Left ventricle myocardium inferior (tissue), 1 donor: ENCODE results near the gene PIK3CB. TPM values are rescaled to one million over a fixed set of nuclear protein-coding genes. Genes with fewer than 3 reads are reported as not detected.

Source experiments
- DNase-seq: peaks from one replicate; pipeline ENCODE4 v3.0.0-alpha.2; 2020
- H3K27ac ChIP-seq: fragments of 200-600 bp; replicated peaks from 2 replicates; pipeline ENCODE4 v1.8.0; 2021
- H3K27me3 ChIP-seq: fragments of 200-600 bp; 2 replicates; pipeline ENCODE4 v1.8.0; 2021; ENCODE audit warnings: low read depth
- H3K36me3 ChIP-seq: fragments of 200-600 bp; 2 replicates; pipeline ENCODE4 v1.8.0; 2021
- H3K4me1 ChIP-seq: fragments of 200-600 bp; 2 replicates; pipeline ENCODE4 v1.8.0; 2021
- H3K4me3 ChIP-seq: fragments of 200-600 bp; 2 replicates; pipeline ENCODE4 v1.8.0; 2021; ENCODE audit warnings: mild to moderate bottlenecking, moderate library complexity
- H3K9me3 ChIP-seq: fragments of 200-600 bp; replicated peaks from 2 replicates; pipeline ENCODE4 v1.8.0; 2021
- CTCF ChIP-seq: fragments of 200-600 bp; IDR thresholded peaks from 2 replicates; pipeline ENCODE4 v1.8.0; 2021; ENCODE audit warnings: antibody characterized with exemption, mild to moderate bottlenecking, borderline replicate concordance
- intact Hi-C: fragments of 100-400 bp; cut with micrococcal nuclease; formaldehyde crosslinking; loops from one replicate; pipeline ENCODE4 v1.11.0; 2022
- total RNA-seq: library from RNA; stranded (reverse); fragmentation: NEBNext Ultra II Directional; extraction: Animal tissue kit (Norgen Biotek cat#: 25700); gene quantifications from one replicate; pipeline ENCODE4 v1.2.1, GENCODE V29; 2021
- donor health status: DM: no; HTN: yes; CAD: no; lungs with severe emphysema.

PIK3CB gene
- total RNA-seq, 1 donor from 2014 or later = 31.5 TPM

GRCh38 chr3:138691351-138691750 lies 143.4 kb downstream of the PIK3CB start:
- Histone ChIP-seq H3K27ac (no peak overlapping the region), H3K36me3 (peaks cover 52% of the 10 kb centered on the region), H3K4me1 (no peaks in the 10 kb centered on the region), H3K9me3 (no peaks in the 10 kb centered on the region), H3K27me3 (no peaks in the 10 kb centered on the region), H3K4me3 (no peak overlapping the region)
- TF ChIP-seq CTCF = no peak
- intact Hi-C loops = no loop called here
- DNase-seq = no peak

- intact Hi-C loops = no loop called here
- peaks cover 55% of the 10 kb centered on the region for H3K36me3 ChIP-seq
These were observed 144.7 kb downstream of the PIK3CB start for GRCh38 chr3:138690036-138690435.

GRCh38 chr3:138688871-138689299 lies 145.8 kb downstream of the PIK3CB start:
- no peak overlapping the region for H3K27ac ChIP-seq
- intact Hi-C loops = no loop called here
- no peak for TF ChIP-seq CTCF
- no peak overlapping the region for H3K4me3 ChIP-seq
- no peak for DNase-seq
- H3K36me3 ChIP-seq = peaks cover 43% of the 10 kb centered on the region
- H3K27me3 ChIP-seq = no peaks in the 10 kb centered on the region
- peaks cover 5% of the 10 kb centered on the region for H3K4me1 ChIP-seq
- H3K9me3 ChIP-seq = no peaks in the 10 kb centered on the region

More at GRCh38 chr3:138690036-138690435, 144.7 kb downstream of the PIK3CB start:
- Histone ChIP-seq H3K27me3 (no peaks in the 10 kb centered on the region), H3K9me3 (no peaks in the 10 kb centered on the region), H3K4me1 (no peaks in the 10 kb centered on the region), H3K27ac (no peak overlapping the region), H3K4me3 (no peak overlapping the region)
- DNase-seq = no peak
- no peak for TF ChIP-seq CTCF

- TF ChIP-seq CTCF = no peak
- Histone ChIP-seq H3K27me3 (no peaks in the 10 kb centered on the region), H3K4me1 (peaks cover 5% of the 10 kb centered on the region), H3K36me3 (peaks cover 45% of the 10 kb centered on the region), H3K27ac (no peak overlapping the region), H3K4me3 (no peak overlapping the region), H3K9me3 (no peaks in the 10 kb centered on the region)
- DNase-seq = no peak
- intact Hi-C loops = no loop called here
These were observed 147.5 kb downstream of the PIK3CB start for GRCh38 chr3:138687236-138687635.

GRCh38 chr3:138686771-138687221 lies 147.9 kb downstream of the PIK3CB start:
- no peaks in the 10 kb centered on the region for H3K27me3 ChIP-seq
- no peak for DNase-seq
- intact Hi-C loops = no loop called here
- no peak overlapping the region for H3K27ac ChIP-seq
- peaks cover 45% of the 10 kb centered on the region for H3K36me3 ChIP-seq
- no peak for TF ChIP-seq CTCF
- H3K9me3 ChIP-seq = no peaks in the 10 kb centered on the region
- H3K4me3 ChIP-seq = no peak overlapping the region
- peaks cover 5% of the 10 kb centered on the region for H3K4me1 ChIP-seq

- intact Hi-C loops = no loop called here
- no peak for TF ChIP-seq CTCF
- H3K9me3 ChIP-seq = no peaks in the 10 kb centered on the region
- peaks cover 8% of the 10 kb centered on the region for H3K4me1 ChIP-seq
- H3K36me3 ChIP-seq = peaks cover 37% of the 10 kb centered on the region
- no peak overlapping the region for H3K4me3 ChIP-seq
- DNase-seq = no peak
- no peaks in the 10 kb centered on the region for H3K27me3 ChIP-seq
- H3K27ac ChIP-seq = no peak overlapping the region
These were observed 150.3 kb downstream of the PIK3CB start for GRCh38 chr3:138684396-138684795.
